NCI-H2029 (cell line): Measurements from ENCODE around the gene TM6SF1.
A peak's percentile ranks its signal among the peaks of the same experiment; 100 is the strongest.
"Not testable (repeated sequence)": the region's sequence is repeated elsewhere in the genome, so short reads cannot be mapped to it uniquely, and the experiment has no call there.

Experiments
- DNase-seq: peaks from one replicate; lab custom pipeline; 2025; lab: John Stamatoyannopoulos, UW

Gene TM6SF1

GRCh38 chr15:83088876-83089275 is 18.6 kb upstream of the TM6SF1 start:
- DNase-seq, result no peak

- no peak for DNase-seq
Measured at GRCh38 chr15:83090465-83090864, 17.0 kb upstream of the TM6SF1 start.

- DNase-seq, result not testable (repeated sequence)
Measured at GRCh38 chr15:83091965-83092308, 15.5 kb upstream of the TM6SF1 start.

GRCh38 chr15:83092309-83092976 is 15.0 kb upstream of the TM6SF1 start:
- DNase-seq, result peak; percentile 29

- no peak for DNase-seq
Measured at GRCh38 chr15:83094583-83094982, 12.9 kb upstream of the TM6SF1 start.

- DNase-seq, result no peak
Measured at GRCh38 chr15:83098079-83098478, 9.4 kb upstream of the TM6SF1 start.

GRCh38 chr15:83099290-83099689 is 8.2 kb upstream of the TM6SF1 start:
- DNase-seq, result no peak

- DNase-seq, result no peak
Measured at GRCh38 chr15:83100097-83100646, 7.3 kb upstream of the TM6SF1 start.

GRCh38 chr15:83102346-83102745 is 5.1 kb upstream of the TM6SF1 start:
- DNase-seq, result no peak

GRCh38 chr15:83104141-83104540 is 3.3 kb upstream of the TM6SF1 start:
- DNase-seq, result no peak

GRCh38 chr15:83105440-83105839 is 2.0 kb upstream of the TM6SF1 start:
- DNase-seq, result no peak

- no peak for DNase-seq
Measured at GRCh38 chr15:83107841-83108181, 366 bp downstream of the TM6SF1 start.

- DNase-seq, result peak; percentile 58
Measured at GRCh38 chr15:83108266-83109219, 1.1 kb downstream of the TM6SF1 start.

- no peak for DNase-seq
Measured at GRCh38 chr15:83109532-83109931, 2.1 kb downstream of the TM6SF1 start.

- no peak for DNase-seq
Measured at GRCh38 chr15:83110381-83110780, 2.9 kb downstream of the TM6SF1 start.

- DNase-seq, result no peak
Measured at GRCh38 chr15:83111149-83111548, 3.7 kb downstream of the TM6SF1 start.

GRCh38 chr15:83112233-83112955 is 4.9 kb downstream of the TM6SF1 start:
- no peak for DNase-seq

GRCh38 chr15:83112956-83113299 is 5.5 kb downstream of the TM6SF1 start:
- no peak for DNase-seq

- no peak for DNase-seq
Measured at GRCh38 chr15:83113881-83114674, 6.6 kb downstream of the TM6SF1 start.

GRCh38 chr15:83114856-83115255 is 7.4 kb downstream of the TM6SF1 start:
- DNase-seq, result no peak

GRCh38 chr15:83115410-83115809 is 8.0 kb downstream of the TM6SF1 start:
- no peak for DNase-seq
